ENCODE measurements around the gene CDKN2AIP. TPM values are rescaled to one million over a fixed set of nuclear protein-coding genes. Genes with fewer than 3 reads are reported as not detected.

The CDKN2AIP gene
- total RNA-seq, 2 donors from 2014 or later = 14.1 to 15.3 TPM

DNA sequence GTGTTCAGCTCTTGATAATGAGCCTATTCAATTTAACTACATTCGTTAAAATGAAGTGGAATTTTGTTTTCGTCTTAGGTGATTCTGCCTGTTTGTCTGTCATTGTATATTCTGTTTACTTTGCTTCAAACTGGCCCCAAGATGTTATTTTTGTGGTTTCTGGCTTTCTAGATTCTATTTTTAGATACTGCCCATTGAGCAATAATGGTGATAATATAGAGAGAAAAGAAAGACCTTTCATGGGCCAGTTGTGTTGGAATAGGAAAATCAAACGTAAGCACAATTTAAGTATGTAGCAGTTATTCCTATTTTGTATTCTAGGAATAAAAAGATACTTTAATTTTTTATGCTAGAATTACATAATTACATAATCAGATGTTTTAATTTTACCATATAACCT is 4.0 kb downstream of the CDKN2AIP start:
- no peak overlapping the region for H3K27ac Mint-ChIP-seq
- WGBS, 2 experiments (ENCODE audit: insufficient coverage in 1 of 2, insufficient read length in 1 of 2) = 98% methylated on average over 3 of the region's 3 CpGs; no CpG with 5 or more reads in 1 of the 2 experiments
- Histone ChIP-seq H3K9me3 (ENCODE audit: control insufficient read depth, low read length) (no peaks in the 10 kb centered on the region), H3K27me3 (ENCODE audit: control insufficient read depth, insufficient read depth, low read length, poor library complexity, severe bottlenecking) (no peaks in the 10 kb centered on the region), H3K9ac (ENCODE audit: extremely low read depth, low read length, poor library complexity, severe bottlenecking) (no peak overlapping the region), H3K4me1 (ENCODE audit: control insufficient read depth, insufficient read depth, low read length) (no peaks in the 10 kb centered on the region), H3K27ac (ENCODE audit: low read depth, low read length) (no peak overlapping the region), H3K4me3 (ENCODE audit: low read length) (no peak overlapping the region), H3K36me3 (ENCODE audit: control insufficient read depth, insufficient read depth, low read length) (peaks cover 55% of the 10 kb centered on the region)
- H3K4me3 Mint-ChIP-seq = no peak overlapping the region
- peaks cover 13% of the 10 kb centered on the region for H3K4me1 Mint-ChIP-seq
- H3K9me3 Mint-ChIP-seq = no peaks in the 10 kb centered on the region
- TF ChIP-seq, protein P1, sequence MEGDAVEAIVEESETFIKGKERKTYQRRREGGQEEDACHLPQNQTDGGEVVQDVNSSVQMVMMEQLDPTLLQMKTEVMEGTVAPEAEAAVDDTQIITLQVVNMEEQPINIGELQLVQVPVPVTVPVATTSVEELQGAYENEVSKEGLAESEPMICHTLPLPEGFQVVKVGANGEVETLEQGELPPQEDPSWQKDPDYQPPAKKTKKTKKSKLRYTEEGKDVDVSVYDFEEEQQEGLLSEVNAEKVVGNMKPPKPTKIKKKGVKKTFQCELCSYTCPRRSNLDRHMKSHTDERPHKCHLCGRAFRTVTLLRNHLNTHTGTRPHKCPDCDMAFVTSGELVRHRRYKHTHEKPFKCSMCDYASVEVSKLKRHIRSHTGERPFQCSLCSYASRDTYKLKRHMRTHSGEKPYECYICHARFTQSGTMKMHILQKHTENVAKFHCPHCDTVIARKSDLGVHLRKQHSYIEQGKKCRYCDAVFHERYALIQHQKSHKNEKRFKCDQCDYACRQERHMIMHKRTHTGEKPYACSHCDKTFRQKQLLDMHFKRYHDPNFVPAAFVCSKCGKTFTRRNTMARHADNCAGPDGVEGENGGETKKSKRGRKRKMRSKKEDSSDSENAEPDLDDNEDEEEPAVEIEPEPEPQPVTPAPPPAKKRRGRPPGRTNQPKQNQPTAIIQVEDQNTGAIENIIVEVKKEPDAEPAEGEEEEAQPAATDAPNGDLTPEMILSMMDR (conservative IDR thresholded peaks at IDR 0.05) = no peak
- H3K36me3 Mint-ChIP-seq (ENCODE audit: low read depth) = peaks cover 61% of the 10 kb centered on the region
- DNase-seq = no peak
- H3K27me3 Mint-ChIP-seq (ENCODE audit: insufficient read depth) = no peaks in the 10 kb centered on the region

DNA sequence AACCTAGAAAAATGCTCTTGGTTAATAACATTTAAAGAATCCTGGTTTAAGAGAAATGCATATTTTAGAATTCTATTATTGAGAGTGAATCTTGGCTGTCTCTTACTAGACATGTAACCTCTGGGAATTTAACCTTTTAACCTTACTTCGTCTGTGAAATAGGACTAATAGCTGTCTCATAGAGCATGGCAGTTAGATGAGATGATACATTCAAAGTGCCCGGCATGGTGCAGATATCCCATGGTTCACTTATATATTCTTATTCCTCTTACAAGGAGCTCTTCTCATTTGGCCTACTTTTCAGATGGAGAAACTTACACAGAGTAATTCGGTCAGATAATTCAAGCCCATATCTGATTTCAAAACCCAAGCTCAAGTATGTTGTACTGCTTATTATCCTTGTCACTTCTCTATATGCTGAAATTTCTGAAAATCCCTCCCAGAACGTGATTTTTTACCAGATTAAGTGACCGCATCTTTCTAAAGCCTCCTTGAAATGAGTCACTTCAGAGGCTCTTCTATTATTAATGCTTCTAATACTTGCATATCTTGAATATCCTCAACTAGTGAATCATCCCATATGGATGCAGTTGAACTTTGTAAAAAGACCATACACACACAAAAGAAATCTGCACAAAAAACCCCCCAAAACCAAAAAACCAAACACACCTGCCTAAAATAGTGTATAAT is 4.9 kb downstream of the CDKN2AIP start:
- H3K36me3 ChIP-seq (ENCODE audit: control insufficient read depth, insufficient read depth, low read length) = peaks cover 55% of the 10 kb centered on the region
- H3K9ac ChIP-seq (ENCODE audit: extremely low read depth, low read length, poor library complexity, severe bottlenecking) = no peak overlapping the region
- DNase-seq = no peak
- H3K27ac ChIP-seq (ENCODE audit: low read depth, low read length) = no peak overlapping the region
- no peaks in the 10 kb centered on the region for H3K4me1 ChIP-seq (ENCODE audit: control insufficient read depth, insufficient read depth, low read length)
- H3K4me1 Mint-ChIP-seq = peaks cover 13% of the 10 kb centered on the region
- H3K27me3 Mint-ChIP-seq (ENCODE audit: insufficient read depth) = no peaks in the 10 kb centered on the region
- no peaks in the 10 kb centered on the region for H3K27me3 ChIP-seq (ENCODE audit: control insufficient read depth, insufficient read depth, low read length, poor library complexity, severe bottlenecking)
- no peaks in the 10 kb centered on the region for H3K9me3 Mint-ChIP-seq
- no peak overlapping the region for H3K4me3 ChIP-seq (ENCODE audit: low read length)
- H3K4me3 Mint-ChIP-seq = no peak overlapping the region
- WGBS, 2 experiments (ENCODE audit: insufficient coverage in 1 of 2, insufficient read length in 1 of 2) = 94 to 97% methylated on average over 4 to 5 of the region's 5 CpGs
- H3K36me3 Mint-ChIP-seq (ENCODE audit: low read depth) = peaks cover 65% of the 10 kb centered on the region
- H3K9me3 ChIP-seq (ENCODE audit: control insufficient read depth, low read length) = no peaks in the 10 kb centered on the region
- H3K27ac Mint-ChIP-seq = no peak overlapping the region
- TF ChIP-seq, protein P1 (conservative IDR thresholded peaks at IDR 0.05) = no peak

DNA sequence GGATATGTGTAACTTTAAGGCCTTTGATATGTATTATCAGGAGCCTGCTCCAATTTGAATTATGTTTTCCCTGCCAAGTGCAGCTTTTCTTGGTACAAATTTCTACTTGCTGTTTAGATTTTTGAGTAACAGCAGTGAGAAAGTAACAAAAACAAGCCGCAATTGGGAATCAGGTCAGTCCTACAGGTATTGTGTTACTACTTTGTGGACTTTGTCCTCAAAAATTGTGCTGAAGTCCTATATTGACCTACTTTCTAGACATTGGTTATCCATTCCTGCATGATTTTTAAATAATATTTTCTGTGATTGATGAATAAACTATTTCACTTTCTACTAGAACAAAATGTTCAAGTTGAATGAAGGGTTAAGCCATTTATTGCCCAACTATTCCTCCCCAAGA is 5.7 kb downstream of the CDKN2AIP start:
- H3K27ac Mint-ChIP-seq = no peak overlapping the region
- 86 to 95% methylated on average over 1 of the region's 1 CpG for WGBS, 2 experiments (ENCODE audit: insufficient coverage in 1 of 2, insufficient read length in 1 of 2)
- DNase-seq = no peak
- no peak overlapping the region for H3K27ac ChIP-seq (ENCODE audit: low read depth, low read length)
- no peaks in the 10 kb centered on the region for H3K27me3 ChIP-seq (ENCODE audit: control insufficient read depth, insufficient read depth, low read length, poor library complexity, severe bottlenecking)
- no peaks in the 10 kb centered on the region for H3K27me3 Mint-ChIP-seq (ENCODE audit: insufficient read depth)
- no peaks in the 10 kb centered on the region for H3K9me3 ChIP-seq (ENCODE audit: control insufficient read depth, low read length)
- no peak overlapping the region for H3K4me3 ChIP-seq (ENCODE audit: low read length)
- H3K36me3 Mint-ChIP-seq (ENCODE audit: low read depth) = peaks cover 71% of the 10 kb centered on the region
- no peak overlapping the region for H3K4me3 Mint-ChIP-seq
- H3K9me3 Mint-ChIP-seq = no peaks in the 10 kb centered on the region
- TF ChIP-seq, protein P1 (conservative IDR thresholded peaks at IDR 0.05) = no peak
- no peaks in the 10 kb centered on the region for H3K4me1 ChIP-seq (ENCODE audit: control insufficient read depth, insufficient read depth, low read length)
- no peak overlapping the region for H3K9ac ChIP-seq (ENCODE audit: extremely low read depth, low read length, poor library complexity, severe bottlenecking)
- peaks cover 55% of the 10 kb centered on the region for H3K36me3 ChIP-seq (ENCODE audit: control insufficient read depth, insufficient read depth, low read length)
- peaks cover 13% of the 10 kb centered on the region for H3K4me1 Mint-ChIP-seq
